A673 (cell line): ENCODE measurements around the gene CRISPLD2.

Experiments
- CTCF ChIP-seq: fragments of 300-800, 200-600 bp; sonication (generic); conservative IDR thresholded peaks from 2 replicates; pipeline ENCODE4 v1.5.1; 2017; ENCODE audit warnings: low read depth, mild to moderate bottlenecking, antibody characterized with exemption, low read length, moderate library complexity, mixed read lengths
- EZH2 ChIP-seq: fragments of 200-600 bp; sonication (generic); IDR thresholded peaks from 2 replicates; pipeline ENCODE4 v1.6.1; 2017; ENCODE audit warnings: borderline replicate concordance, low read depth, mild to moderate bottlenecking, mixed read lengths, antibody characterized with exemption, low read length; ENCODE audit not compliant: poor library complexity, severe bottlenecking

DNA sequence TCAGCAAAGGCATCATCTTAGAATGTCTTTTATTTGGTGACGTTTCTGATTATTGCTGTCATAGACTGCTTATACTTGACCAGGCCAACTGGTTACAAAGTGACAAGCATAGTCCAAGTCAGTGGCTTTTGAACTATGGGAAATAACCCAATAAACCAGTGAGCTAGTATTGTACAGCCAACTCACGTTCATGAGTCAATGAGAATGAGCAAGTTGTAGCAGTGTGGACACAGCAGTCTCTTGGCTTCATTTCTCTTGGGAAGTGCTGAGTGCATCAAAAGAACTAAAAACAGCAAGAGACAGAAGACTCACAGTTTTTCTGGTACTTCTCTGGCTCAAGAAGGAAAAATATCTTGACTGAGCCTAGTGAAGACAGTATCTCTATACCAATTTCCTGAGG lies 36.9 kb upstream of the CRISPLD2 start:
- TF ChIP-seq CTCF (no peak), EZH2 (no peak)
